Keratinocyte (primary cell): ENCODE data around the gene DPYD. TPM values are rescaled to one million over a fixed set of nuclear protein-coding genes. Genes with fewer than 3 reads are reported as not detected.

Experiments
- DNase-seq: peaks from one replicate; pipeline ENCODE4 v3.0.0-alpha.2; 2011; ENCODE audit warnings: low read depth, missing footprints, low spot score
- FAIRE-seq: peaks from 2 replicates; lab custom pipeline; 2011; peaks lifted over from hg19 to GRCh38; lab: Jason Lieb, UNC
- H2AFZ ChIP-seq: 2 replicates; pipeline ENCODE4 v1.6.0; 2012; ENCODE audit warnings: low read length, control low read depth, inconsistent platforms; ENCODE audit not compliant: control insufficient read depth
- H3K27ac ChIP-seq: 2 replicates; pipeline ENCODE4 v1.5.1; 2011; ENCODE audit warnings: low read length; ENCODE audit not compliant: control insufficient read depth, insufficient read depth
- H3K27me3 ChIP-seq: 3 replicates; pipeline ENCODE4 v1.6.0; 2011; ENCODE audit warnings: low read length; ENCODE audit not compliant: control insufficient read depth, insufficient read depth; ENCODE audit errors: extremely low read depth
- H3K36me3 ChIP-seq, 2 experiments: 2 replicates in 1 of 2; 3 replicates in 1 of 2; pipeline ENCODE4 v1.5.1; 2011; ENCODE audit warnings: low read length in 2 of 2, mild to moderate bottlenecking in 1 of 2; ENCODE audit not compliant: control insufficient read depth in 2 of 2, insufficient read depth in 2 of 2; ENCODE audit errors: extremely low read depth in 1 of 2
- H3K4me1 ChIP-seq: 3 replicates; pipeline ENCODE4 v1.5.1; 2011; ENCODE audit warnings: low read length; ENCODE audit not compliant: control insufficient read depth, insufficient read depth; ENCODE audit errors: extremely low read depth
- H3K4me2 ChIP-seq: 3 replicates; pipeline ENCODE4 v1.6.0; 2011; ENCODE audit warnings: low read depth, low read length; ENCODE audit not compliant: control insufficient read depth, insufficient read depth; ENCODE audit errors: extremely low read depth
- H3K4me3 ChIP-seq, 3 experiments: fragments of 200-600 bp in 1 of 3; sonication (generic) in 1 of 3; 2 replicates in 2 of 3; 3 replicates in 1 of 3; pipeline ENCODE4 v1.5.1; 2011 to 2016; ENCODE audit warnings: low read length in 3 of 3, mild to moderate bottlenecking in 3 of 3, control low read depth in 2 of 3, inconsistent platforms in 1 of 3, low read depth in 1 of 3, mixed read lengths in 1 of 3, mixed run types in 1 of 3, moderate library complexity in 1 of 3; ENCODE audit not compliant: control insufficient read depth in 2 of 3, insufficient read depth in 2 of 3; ENCODE audit errors: extremely low read depth in 1 of 3
- H3K79me2 ChIP-seq: 2 replicates; pipeline ENCODE4 v1.6.0; 2012; ENCODE audit warnings: low read length; ENCODE audit not compliant: control insufficient read depth, insufficient read depth
- H3K9ac ChIP-seq: 3 replicates; pipeline ENCODE4 v1.6.0; 2011; ENCODE audit warnings: low read length; ENCODE audit not compliant: control insufficient read depth, insufficient read depth; ENCODE audit errors: extremely low read depth
- H3K9me1 ChIP-seq: 3 replicates; pipeline ENCODE4 v1.6.0; 2011; ENCODE audit warnings: low read length; ENCODE audit not compliant: control insufficient read depth, insufficient read depth; ENCODE audit errors: extremely low read depth
- H3K9me3 ChIP-seq: 2 replicates; pipeline ENCODE4 v1.5.1; 2012; ENCODE audit warnings: low read depth, low read length; ENCODE audit not compliant: control insufficient read depth
- H4K20me1 ChIP-seq: 3 replicates; pipeline ENCODE4 v1.6.0; 2011; ENCODE audit warnings: low read length; ENCODE audit not compliant: control insufficient read depth, insufficient read depth; ENCODE audit errors: extremely low read depth
- EZH2 ChIP-seq: IDR thresholded peaks from one replicate; pipeline ENCODE4 v1.6.1; 2012; ENCODE audit warnings: inconsistent platforms, mild to moderate bottlenecking, low read length, moderate library complexity
- dilution Hi-C: fragments of 300-500 bp; cut with MboI; formaldehyde crosslinking; loops from one replicate; pipeline ENCODE4 v1.7.0; 2020; ENCODE audit warnings: low sequenced_read_pairs; ENCODE audit not compliant: extremely low pct_ligation_motif_present
- polyA plus RNA-seq, 5 experiments: library from polyadenylated mRNA; depleted of rRNA in 3 of 5; stranded (reverse) in 3 of 5; stranded (forward) in 1 of 5; unstranded in 1 of 5; fragments of >200 nt; gene quantifications; 1 replicate in 1 of 5; 2 replicates in 3 of 5; 3 replicates in 1 of 5; pipeline versions ENCODE4 v1.2.1 to v1.2.3, GENCODE V29; 2011 to 2012; ENCODE audit warnings: missing spikeins in 2 of 5, low read depth in 1 of 5, low replicate concordance in 1 of 5
- TF ChIP-seq, protein P1 (sequence below), 3 experiments: IDR thresholded peaks in 1 of 3; conservative IDR thresholded peaks in 1 of 3; optimal IDR thresholded peaks in 1 of 3; 2 replicates in 2 of 3; 3 replicates in 1 of 3; pipeline versions ENCODE3 to v1.5.1; 2011; ENCODE audit warnings: low read length in 3 of 3, mild to moderate bottlenecking in 3 of 3, moderate library complexity in 2 of 3, control low read depth in 1 of 3, inconsistent platforms in 1 of 3; ENCODE audit not compliant: insufficient read depth in 2 of 3; ENCODE audit errors: extremely low read depth in 1 of 3

Gene DPYD
- polyA plus RNA-seq, 1 donor (not counting 4 experiments of a cell fraction or from before 2014, with no cell fraction given): 1.9 TPM

GRCh38 chr1:97066860-97067259 is 854.0 kb downstream of the DPYD start:
- Histone ChIP-seq H3K9me3 (no peaks in the 10 kb centered on the region), H3K27me3 (no peaks in the 10 kb centered on the region), H4K20me1 (no peaks in the 10 kb centered on the region), H3K27ac (no peak overlapping the region), H3K36me3 (no peaks in the 10 kb centered on the region), H3K4me2 (no peak overlapping the region), H3K9ac (no peak overlapping the region), H3K4me3 (no peak overlapping the region), H3K9me1 (no peaks in the 10 kb centered on the region), H3K4me1 (no peaks in the 10 kb centered on the region), H3K79me2 (no peaks in the 10 kb centered on the region), H2AFZ (no peak overlapping the region)
- TF ChIP-seq EZH2: no peak
- TF ChIP-seq, protein P1, sequence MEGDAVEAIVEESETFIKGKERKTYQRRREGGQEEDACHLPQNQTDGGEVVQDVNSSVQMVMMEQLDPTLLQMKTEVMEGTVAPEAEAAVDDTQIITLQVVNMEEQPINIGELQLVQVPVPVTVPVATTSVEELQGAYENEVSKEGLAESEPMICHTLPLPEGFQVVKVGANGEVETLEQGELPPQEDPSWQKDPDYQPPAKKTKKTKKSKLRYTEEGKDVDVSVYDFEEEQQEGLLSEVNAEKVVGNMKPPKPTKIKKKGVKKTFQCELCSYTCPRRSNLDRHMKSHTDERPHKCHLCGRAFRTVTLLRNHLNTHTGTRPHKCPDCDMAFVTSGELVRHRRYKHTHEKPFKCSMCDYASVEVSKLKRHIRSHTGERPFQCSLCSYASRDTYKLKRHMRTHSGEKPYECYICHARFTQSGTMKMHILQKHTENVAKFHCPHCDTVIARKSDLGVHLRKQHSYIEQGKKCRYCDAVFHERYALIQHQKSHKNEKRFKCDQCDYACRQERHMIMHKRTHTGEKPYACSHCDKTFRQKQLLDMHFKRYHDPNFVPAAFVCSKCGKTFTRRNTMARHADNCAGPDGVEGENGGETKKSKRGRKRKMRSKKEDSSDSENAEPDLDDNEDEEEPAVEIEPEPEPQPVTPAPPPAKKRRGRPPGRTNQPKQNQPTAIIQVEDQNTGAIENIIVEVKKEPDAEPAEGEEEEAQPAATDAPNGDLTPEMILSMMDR (optimal IDR thresholded peaks at IDR 0.05 in 1 of 3, IDR thresholded peaks at IDR 0.05 in 1 of 3, conservative IDR thresholded peaks at IDR 0.05 in 1 of 3; ENCODE audit: extremely low read depth in 1 of 3, insufficient read depth in 2 of 3, low read length in 3 of 3): no peak
- no peak for FAIRE-seq
- no peak for DNase-seq
- dilution Hi-C loops: no loop called here

DNA sequence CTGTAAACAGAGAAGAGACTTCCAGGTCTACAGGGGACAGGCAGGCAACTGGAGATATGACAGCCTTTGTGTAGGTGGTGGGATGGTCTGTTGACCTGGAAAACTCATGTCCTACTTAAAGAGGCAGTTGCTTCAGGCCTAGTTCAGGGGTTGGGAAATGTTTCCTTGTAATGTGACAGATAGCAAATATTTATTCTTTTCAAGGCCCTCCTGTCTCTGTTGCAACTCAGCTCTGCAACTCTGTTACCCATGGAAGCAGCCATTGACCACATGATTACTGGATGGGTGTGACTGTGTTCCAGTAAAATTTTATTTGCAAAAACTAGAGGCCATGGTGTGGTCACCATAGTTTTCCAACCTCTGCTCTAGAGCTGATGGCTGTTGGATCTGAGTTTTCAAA is 857.3 kb downstream of the DPYD start:
- DNase-seq (no peak), FAIRE-seq (no peak)
- no peak for TF ChIP-seq EZH2
- TF ChIP-seq, protein P1 (optimal IDR thresholded peaks at IDR 0.05 in 1 of 3, IDR thresholded peaks at IDR 0.05 in 1 of 3, conservative IDR thresholded peaks at IDR 0.05 in 1 of 3; ENCODE audit: extremely low read depth in 1 of 3, insufficient read depth in 2 of 3, low read length in 3 of 3): no peak
- H4K20me1 ChIP-seq: no peaks in the 10 kb centered on the region
- no peaks in the 10 kb centered on the region for H3K9me3 ChIP-seq
- no peaks in the 10 kb centered on the region for H3K27me3 ChIP-seq
- no peak overlapping the region for H2AFZ ChIP-seq
- H3K4me2 ChIP-seq: no peak overlapping the region
- H3K27ac ChIP-seq: no peak overlapping the region
- no peaks in the 10 kb centered on the region for H3K9me1 ChIP-seq
- no peak overlapping the region for H3K4me3 ChIP-seq
- no peaks in the 10 kb centered on the region for H3K36me3 ChIP-seq
- peaks cover 2% of the 10 kb centered on the region for H3K4me1 ChIP-seq
- dilution Hi-C loops: no loop called here
- no peaks in the 10 kb centered on the region for H3K79me2 ChIP-seq
- no peak overlapping the region for H3K9ac ChIP-seq
